MG63 (cell line): ENCODE measurements around the gene ST6GALNAC3. TPM values are rescaled to one million over a fixed set of nuclear protein-coding genes. Genes with fewer than 3 reads are reported as not detected.
A peak's percentile ranks its signal among the peaks of the same experiment; 100 is the strongest.

Experiments used
- DNase-seq: peaks from one replicate; pipeline ENCODE4 v3.0.0-alpha.2; 2020
- H3K27me3 ChIP-seq: fragments of 250-450 bp; sonication (Bioruptor Pico); 2 replicates; pipeline ENCODE4 v1.5.1; 2020; ENCODE audit warnings: mild to moderate bottlenecking, moderate library complexity
- H3K36me3 ChIP-seq: fragments of 250-450 bp; sonication (Bioruptor Pico); 2 replicates; pipeline ENCODE4 v1.5.1; 2020; ENCODE audit warnings: mild to moderate bottlenecking, moderate library complexity
- H3K4me3 ChIP-seq: fragments of 250-450 bp; sonication (Bioruptor Pico); 2 replicates; pipeline ENCODE4 v1.5.1; 2020; ENCODE audit warnings: mild to moderate bottlenecking, moderate library complexity
- H3K9me3 ChIP-seq: fragments of 250-450 bp; sonication (Bioruptor Pico); 2 replicates; pipeline ENCODE4 v1.5.1; 2020; ENCODE audit warnings: mild to moderate bottlenecking, moderate library complexity
- total RNA-seq: library from RNA; depleted of rRNA; stranded (reverse); fragments of >200 nt; shearing (Covaris generic); gene quantifications from 2 replicates; pipeline ENCODE4 v1.2.3, GENCODE V29; 2014; ENCODE audit warnings: low replicate concordance

Gene ST6GALNAC3
- total RNA-seq, 1 experiment from 2014 or later = 5.5 TPM

DNA sequence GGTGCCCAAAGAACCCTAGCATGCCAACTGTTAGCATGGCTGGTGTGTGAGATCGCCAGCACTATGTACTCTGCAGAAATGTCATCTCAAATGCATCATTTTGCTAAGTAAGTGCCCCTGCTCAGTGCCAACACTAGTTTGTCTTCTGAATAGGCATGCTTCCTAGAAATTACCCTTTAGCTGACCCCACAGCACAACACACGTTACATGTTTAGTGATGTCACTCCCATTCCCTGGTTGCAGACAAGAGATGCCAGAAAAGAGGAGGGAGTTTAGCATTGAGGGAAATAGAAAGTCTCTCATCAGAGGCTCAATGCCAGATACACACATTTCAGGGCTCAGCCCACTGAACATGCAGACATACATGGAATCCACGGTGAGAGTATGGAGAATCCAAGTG is 9.3 kb upstream of the ST6GALNAC3 start:
- no peaks in the 10 kb centered on the region for H3K9me3 ChIP-seq
- no peaks in the 10 kb centered on the region for H3K27me3 ChIP-seq
- no peak for DNase-seq
- no peaks in the 10 kb centered on the region for H3K36me3 ChIP-seq
- H3K4me3 ChIP-seq = no peak overlapping the region

- DNase-seq = no peak
- H3K27me3 ChIP-seq = no peaks in the 10 kb centered on the region
- no peaks in the 10 kb centered on the region for H3K9me3 ChIP-seq
- H3K4me3 ChIP-seq = no peak overlapping the region
- H3K36me3 ChIP-seq = no peaks in the 10 kb centered on the region
Observed at GRCh38 chr1:76066394-76066793, 8.2 kb upstream of the ST6GALNAC3 start.

DNA sequence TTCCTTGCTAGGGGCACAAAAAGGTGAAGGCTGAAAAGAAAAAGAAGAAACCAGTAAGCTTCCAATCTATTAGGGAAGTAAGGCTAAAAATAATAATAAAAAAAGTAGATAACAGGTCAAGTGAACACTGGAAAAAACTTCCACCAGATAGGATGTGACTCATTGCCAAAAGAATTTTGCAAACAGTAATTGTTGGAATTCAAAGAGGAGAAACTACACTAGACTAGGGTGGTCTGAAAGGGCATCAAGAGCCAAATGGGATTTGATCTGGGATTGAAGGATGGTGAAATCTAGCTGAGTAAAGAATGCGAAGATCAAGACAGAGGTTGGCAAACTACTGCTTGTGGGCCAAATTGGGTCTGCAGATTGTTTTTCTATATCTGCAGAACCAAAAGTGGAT is 6.0 kb upstream of the ST6GALNAC3 start:
- H3K27me3 ChIP-seq = no peaks in the 10 kb centered on the region
- no peak for DNase-seq
- H3K9me3 ChIP-seq = no peaks in the 10 kb centered on the region
- H3K4me3 ChIP-seq = no peak overlapping the region
- no peaks in the 10 kb centered on the region for H3K36me3 ChIP-seq

- no peaks in the 10 kb centered on the region for H3K36me3 ChIP-seq
- H3K27me3 ChIP-seq = no peaks in the 10 kb centered on the region
- no peak overlapping the region for H3K4me3 ChIP-seq
- DNase-seq = no peak
- no peaks in the 10 kb centered on the region for H3K9me3 ChIP-seq
Observed at GRCh38 chr1:76068953-76069561, 5.5 kb upstream of the ST6GALNAC3 start.

DNA sequence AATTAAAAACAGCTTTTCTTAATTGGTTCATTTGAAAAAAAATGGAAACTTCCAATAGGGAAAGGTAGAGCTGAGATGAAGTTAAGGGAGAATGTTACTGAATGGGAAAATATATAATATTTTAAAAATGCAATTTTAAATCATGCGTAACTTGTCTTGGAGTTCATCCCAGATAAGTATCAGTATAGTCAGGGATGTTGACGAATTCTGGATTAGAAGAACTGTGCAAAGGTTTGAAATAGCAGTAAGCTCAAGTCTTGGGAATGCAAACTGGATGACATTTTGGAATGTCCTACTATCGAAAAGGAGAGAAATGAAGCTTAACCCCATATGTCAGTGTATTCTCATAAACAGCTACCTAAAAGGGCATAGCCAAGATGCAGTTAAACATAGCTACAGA is 4.0 kb upstream of the ST6GALNAC3 start:
- H3K9me3 ChIP-seq = no peaks in the 10 kb centered on the region
- H3K4me3 ChIP-seq = no peak overlapping the region
- no peak for DNase-seq
- no peaks in the 10 kb centered on the region for H3K36me3 ChIP-seq
- no peaks in the 10 kb centered on the region for H3K27me3 ChIP-seq

- Histone ChIP-seq H3K9me3 (no peaks in the 10 kb centered on the region), H3K27me3 (no peaks in the 10 kb centered on the region), H3K36me3 (no peaks in the 10 kb centered on the region), H3K4me3 (no peak overlapping the region)
- DNase-seq = no peak
Observed at GRCh38 chr1:76073481-76073880, 1.1 kb upstream of the ST6GALNAC3 start.

GRCh38 chr1:76075188-76075489 is 593 bp downstream of the ST6GALNAC3 start:
- no peaks in the 10 kb centered on the region for H3K27me3 ChIP-seq
- H3K36me3 ChIP-seq = no peaks in the 10 kb centered on the region
- H3K4me3 ChIP-seq = peak overlapping the region; percentile 52
- H3K9me3 ChIP-seq = no peaks in the 10 kb centered on the region
- DNase-seq = no peak

- H3K27me3 ChIP-seq = no peaks in the 10 kb centered on the region
- H3K9me3 ChIP-seq = no peaks in the 10 kb centered on the region
- no peak for DNase-seq
- H3K36me3 ChIP-seq = no peaks in the 10 kb centered on the region
- no peak overlapping the region for H3K4me3 ChIP-seq
Observed at GRCh38 chr1:76075877-76076276, 1.3 kb downstream of the ST6GALNAC3 start.

GRCh38 chr1:76079475-76080227 is 5.1 kb downstream of the ST6GALNAC3 start:
- no peaks in the 10 kb centered on the region for H3K9me3 ChIP-seq
- no peaks in the 10 kb centered on the region for H3K27me3 ChIP-seq
- DNase-seq = no peak
- H3K36me3 ChIP-seq = no peaks in the 10 kb centered on the region
- H3K4me3 ChIP-seq = no peak overlapping the region

DNA sequence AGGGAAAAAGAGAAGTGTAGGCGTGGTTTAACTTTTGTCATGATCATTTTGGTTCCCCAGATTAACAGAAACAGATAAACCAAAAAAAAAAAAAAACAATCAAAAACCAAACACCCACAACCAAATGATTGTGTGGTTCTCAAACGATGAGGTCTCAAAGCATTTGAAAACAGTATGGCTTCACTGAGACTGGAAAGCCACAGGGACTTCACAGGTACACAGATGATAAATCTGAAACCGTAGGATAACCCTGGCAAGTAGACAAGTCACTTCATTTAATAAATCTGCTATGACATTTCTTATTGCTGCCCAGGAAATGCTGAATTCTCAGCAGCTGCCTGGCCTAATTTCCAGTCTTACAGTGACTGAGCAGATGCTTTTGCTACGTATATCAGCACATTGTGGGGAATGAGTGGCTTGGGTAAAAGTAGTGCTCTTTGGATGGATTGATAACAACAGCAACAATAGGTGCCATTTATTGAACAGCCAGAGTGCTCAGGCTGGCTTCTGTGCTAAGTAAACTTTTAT is 6.1 kb downstream of the ST6GALNAC3 start:
- H3K4me3 ChIP-seq = no peak overlapping the region
- DNase-seq = no peak
- no peaks in the 10 kb centered on the region for H3K9me3 ChIP-seq
- H3K27me3 ChIP-seq = no peaks in the 10 kb centered on the region
- H3K36me3 ChIP-seq = no peaks in the 10 kb centered on the region

GRCh38 chr1:76082062-76082461 is 7.5 kb downstream of the ST6GALNAC3 start:
- Histone ChIP-seq H3K4me3 (no peak overlapping the region), H3K36me3 (no peaks in the 10 kb centered on the region), H3K9me3 (no peaks in the 10 kb centered on the region), H3K27me3 (no peaks in the 10 kb centered on the region)
- no peak for DNase-seq

DNA sequence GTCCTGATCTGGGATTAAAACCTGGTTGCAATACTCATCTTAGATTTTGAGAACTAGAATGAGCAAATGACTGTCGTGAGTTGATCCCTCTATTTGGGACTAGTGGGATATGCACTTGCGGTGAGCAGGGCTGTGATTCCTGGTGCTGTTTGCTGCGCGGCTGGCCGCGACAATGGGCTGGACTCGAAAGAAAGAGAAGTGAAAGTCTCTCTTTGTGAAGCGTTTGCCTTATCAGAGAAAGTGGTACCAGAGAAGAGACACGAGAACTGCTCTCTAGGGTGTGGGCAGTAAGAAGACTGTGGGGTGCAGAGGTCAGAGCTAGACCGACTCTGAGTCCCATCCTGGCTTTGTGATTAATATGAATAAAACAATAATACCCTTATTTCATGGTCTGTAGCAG is 8.6 kb downstream of the ST6GALNAC3 start:
- Histone ChIP-seq H3K27me3 (no peaks in the 10 kb centered on the region), H3K9me3 (no peaks in the 10 kb centered on the region), H3K36me3 (no peaks in the 10 kb centered on the region), H3K4me3 (no peak overlapping the region)
- no peak for DNase-seq

GRCh38 chr1:76084029-76084627 is 9.6 kb downstream of the ST6GALNAC3 start:
- Histone ChIP-seq H3K27me3 (no peaks in the 10 kb centered on the region), H3K4me3 (no peak overlapping the region), H3K36me3 (no peaks in the 10 kb centered on the region), H3K9me3 (no peaks in the 10 kb centered on the region)
- no peak for DNase-seq

GRCh38 chr1:76084685-76085084 is 10.1 kb downstream of the ST6GALNAC3 start:
- Histone ChIP-seq H3K9me3 (no peaks in the 10 kb centered on the region), H3K4me3 (no peak overlapping the region), H3K27me3 (no peaks in the 10 kb centered on the region), H3K36me3 (no peaks in the 10 kb centered on the region)
- DNase-seq = no peak

DNA sequence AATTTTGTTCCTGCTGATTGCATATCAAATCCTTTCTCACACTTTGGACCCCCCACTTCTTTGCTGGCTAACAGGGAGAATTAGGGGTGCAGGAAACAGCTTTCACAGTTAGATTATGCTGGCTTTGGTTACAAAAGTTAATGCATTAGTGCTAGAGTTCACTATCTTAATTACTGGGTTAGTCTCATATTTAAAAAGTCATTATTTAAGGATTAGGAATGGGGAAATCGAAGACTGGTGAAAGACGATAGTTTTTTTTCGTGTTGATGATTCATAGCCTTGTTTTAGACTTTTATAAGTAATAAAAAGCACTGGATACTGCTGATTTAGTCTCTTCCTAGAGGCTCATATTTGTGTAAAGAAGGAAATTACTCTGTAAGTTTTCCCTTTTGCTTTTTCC is 11.6 kb downstream of the ST6GALNAC3 start:
- H3K27me3 ChIP-seq = no peaks in the 10 kb centered on the region
- no peak for DNase-seq
- H3K36me3 ChIP-seq = no peaks in the 10 kb centered on the region
- H3K4me3 ChIP-seq = no peak overlapping the region
- H3K9me3 ChIP-seq = no peaks in the 10 kb centered on the region

GRCh38 chr1:76086597-76086996 is 12.1 kb downstream of the ST6GALNAC3 start:
- DNase-seq = no peak
- no peaks in the 10 kb centered on the region for H3K9me3 ChIP-seq
- no peaks in the 10 kb centered on the region for H3K27me3 ChIP-seq
- no peaks in the 10 kb centered on the region for H3K36me3 ChIP-seq
- no peak overlapping the region for H3K4me3 ChIP-seq

DNA sequence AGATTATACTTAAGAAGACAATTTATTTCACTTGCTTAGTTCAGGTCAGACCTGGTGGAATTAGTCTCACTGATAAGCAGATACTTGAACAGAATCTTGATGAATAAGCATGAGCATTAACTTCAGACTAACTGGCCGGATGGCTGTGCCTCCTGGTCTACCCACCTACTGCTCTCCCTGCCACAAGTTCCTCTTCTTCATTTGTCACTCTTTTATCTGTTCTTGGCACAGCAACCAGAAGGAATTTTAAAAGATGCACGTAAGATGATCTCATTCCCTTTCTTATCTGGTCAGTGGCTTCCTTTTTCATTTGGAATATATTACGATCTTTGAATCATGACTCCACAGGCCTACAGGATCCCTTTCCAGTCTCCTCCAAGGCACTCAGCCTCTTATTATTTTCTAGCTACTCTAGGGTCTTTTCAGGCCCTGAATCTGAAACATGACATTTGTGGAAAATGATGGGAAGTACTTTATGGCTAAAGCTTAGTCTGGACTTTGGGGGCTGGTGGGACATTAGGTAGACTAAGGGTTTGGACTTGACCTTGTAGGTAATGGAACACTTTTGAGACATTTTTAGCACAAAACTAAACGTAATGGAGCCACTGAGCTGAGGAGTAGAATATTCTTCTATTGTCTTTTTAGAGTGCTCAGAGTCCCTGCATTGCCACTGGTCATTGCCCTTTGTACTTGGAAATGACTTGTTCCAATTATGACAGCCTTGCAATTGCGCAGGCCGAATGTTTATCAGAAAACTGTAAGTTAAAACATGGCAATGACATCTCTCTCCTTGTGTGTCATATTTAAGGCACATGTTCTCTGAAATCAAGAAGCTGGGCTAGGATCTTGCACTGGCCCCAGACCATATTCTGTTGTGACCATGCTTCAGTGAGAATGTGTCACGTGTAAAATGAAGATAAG is 16.0 kb downstream of the ST6GALNAC3 start:
- H3K36me3 ChIP-seq = no peaks in the 10 kb centered on the region
- no peaks in the 10 kb centered on the region for H3K9me3 ChIP-seq
- H3K27me3 ChIP-seq = no peaks in the 10 kb centered on the region
- DNase-seq = no peak
- no peak overlapping the region for H3K4me3 ChIP-seq
